ENCODE measurements around the gene SPTBN4. TPM values are rescaled to one million over a fixed set of nuclear protein-coding genes. Genes with fewer than 3 reads are reported as not detected.
"Not testable (repeated sequence)": the region's sequence is repeated elsewhere in the genome, so short reads cannot be mapped to it uniquely, and the experiment has no call there.

The SPTBN4 gene
- total RNA-seq, 1 experiment from 2014 or later: 0.82 TPM

DNA sequence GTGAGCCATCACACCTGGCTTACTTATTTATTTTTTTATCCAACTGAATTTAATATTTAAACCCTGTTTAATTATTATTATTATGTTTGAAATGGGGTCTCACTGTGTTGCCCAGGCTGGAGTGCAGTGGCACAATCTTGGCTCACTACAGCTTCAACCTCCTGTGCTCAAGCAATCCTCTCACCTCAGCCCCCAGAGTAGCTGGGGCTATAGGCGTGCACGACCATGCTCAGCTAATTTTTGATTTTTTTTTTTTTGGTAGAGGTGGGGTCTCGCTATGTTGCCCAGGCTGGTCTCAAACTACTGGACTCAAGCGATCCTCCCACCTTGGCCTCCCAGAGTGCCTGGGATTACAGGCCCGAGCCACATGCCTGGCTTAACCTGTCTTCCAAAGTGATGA is 32.5 kb downstream of the SPTBN4 start:
- no peak overlapping the region for H3K27ac Mint-ChIP-seq (ENCODE audit: unreplicated experiment)
- no peaks in the 10 kb centered on the region for H3K36me3 Mint-ChIP-seq (ENCODE audit: insufficient read depth, unreplicated experiment)
- TF ChIP-seq, protein P1, sequence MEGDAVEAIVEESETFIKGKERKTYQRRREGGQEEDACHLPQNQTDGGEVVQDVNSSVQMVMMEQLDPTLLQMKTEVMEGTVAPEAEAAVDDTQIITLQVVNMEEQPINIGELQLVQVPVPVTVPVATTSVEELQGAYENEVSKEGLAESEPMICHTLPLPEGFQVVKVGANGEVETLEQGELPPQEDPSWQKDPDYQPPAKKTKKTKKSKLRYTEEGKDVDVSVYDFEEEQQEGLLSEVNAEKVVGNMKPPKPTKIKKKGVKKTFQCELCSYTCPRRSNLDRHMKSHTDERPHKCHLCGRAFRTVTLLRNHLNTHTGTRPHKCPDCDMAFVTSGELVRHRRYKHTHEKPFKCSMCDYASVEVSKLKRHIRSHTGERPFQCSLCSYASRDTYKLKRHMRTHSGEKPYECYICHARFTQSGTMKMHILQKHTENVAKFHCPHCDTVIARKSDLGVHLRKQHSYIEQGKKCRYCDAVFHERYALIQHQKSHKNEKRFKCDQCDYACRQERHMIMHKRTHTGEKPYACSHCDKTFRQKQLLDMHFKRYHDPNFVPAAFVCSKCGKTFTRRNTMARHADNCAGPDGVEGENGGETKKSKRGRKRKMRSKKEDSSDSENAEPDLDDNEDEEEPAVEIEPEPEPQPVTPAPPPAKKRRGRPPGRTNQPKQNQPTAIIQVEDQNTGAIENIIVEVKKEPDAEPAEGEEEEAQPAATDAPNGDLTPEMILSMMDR (IDR thresholded peaks at IDR 0.05; ENCODE audit: insufficient read depth in 1 of 2, low read depth in 1 of 2, low read length in 1 of 2, severe bottlenecking in 1 of 2, unreplicated experiment in 1 of 2): no peak
- Histone ChIP-seq H3K36me3 (ENCODE audit: control insufficient read depth, insufficient read depth, low read length) (no peaks in the 10 kb centered on the region), H3K4me1 (no peaks in the 10 kb centered on the region), H3K27me3 (replicated peaks; ENCODE audit: control insufficient read depth, insufficient read depth, low read length) (no peaks in the 10 kb centered on the region), H3K9me3 (no peaks in the 10 kb centered on the region; the same call in 1 of the 2 replicates), H3K4me3 (ENCODE audit: low read depth, low read length) (no peak overlapping the region)
- intact Hi-C loops (cut with micrococcal nuclease; ENCODE audit: unreplicated experiment): no loop called here
- CTCF ChIA-PET: no interaction called here
- no peak for DNase-seq
- no TSS peak for BruUV-seq (replicated peaks)
- no peaks in the 10 kb centered on the region for H3K4me1 Mint-ChIP-seq (ENCODE audit: low read depth, unreplicated experiment)
- H3K9me3 Mint-ChIP-seq (ENCODE audit: unreplicated experiment): no peaks in the 10 kb centered on the region
- POLR2A ChIA-PET: no interaction called here
- H3K27me3 Mint-ChIP-seq (ENCODE audit: insufficient read depth, unreplicated experiment): peaks cover 11% of the 10 kb centered on the region
- no peak overlapping the region for H3K4me3 Mint-ChIP-seq (ENCODE audit: unreplicated experiment)

DNA sequence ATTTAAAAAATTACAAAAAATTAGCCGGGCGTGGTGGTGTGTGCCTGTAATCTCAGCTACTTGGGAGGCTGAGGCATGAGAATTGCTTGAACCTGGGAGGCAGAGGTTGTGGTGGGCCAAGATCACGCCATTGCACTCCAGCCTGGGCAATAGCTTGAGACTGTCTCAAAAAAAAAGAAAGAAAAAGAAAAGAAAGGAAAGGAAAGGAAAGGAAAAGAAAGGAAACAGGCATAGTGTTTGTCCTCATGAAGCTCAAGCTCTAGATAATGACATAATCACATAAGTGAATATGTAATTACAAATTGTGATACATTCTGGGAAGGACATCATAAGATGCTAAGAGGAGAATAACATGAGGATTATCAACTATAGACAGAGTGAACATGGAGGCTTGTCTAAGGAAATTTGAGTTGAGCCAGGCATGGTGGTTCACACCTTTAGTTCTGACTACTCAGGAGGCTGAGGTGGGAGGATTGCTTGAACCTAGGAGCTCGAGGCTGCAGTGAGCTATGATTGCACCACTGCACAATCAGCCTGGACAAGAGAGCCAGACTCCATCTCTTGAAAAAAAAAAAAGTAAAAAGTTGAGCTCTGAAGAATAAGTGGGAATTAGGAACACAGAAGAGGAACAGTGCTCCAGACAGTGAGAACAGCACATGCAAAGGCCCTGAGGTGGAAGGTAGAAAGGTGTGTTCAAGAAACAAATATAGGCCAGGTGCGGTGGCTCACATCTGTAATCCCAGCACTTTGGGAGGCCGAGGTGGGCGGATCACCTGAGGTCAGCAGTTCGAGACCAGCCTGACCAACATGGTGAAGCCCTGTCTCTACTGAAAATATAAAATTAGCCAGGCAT is 34.1 kb downstream of the SPTBN4 start:
- H3K36me3 ChIP-seq (ENCODE audit: control insufficient read depth, insufficient read depth, low read length); H3K9me3 Mint-ChIP-seq (ENCODE audit: unreplicated experiment); H3K9me3 ChIP-seq; intact Hi-C loops (cut with micrococcal nuclease; ENCODE audit: unreplicated experiment); DNase-seq; H3K36me3 Mint-ChIP-seq (ENCODE audit: insufficient read depth, unreplicated experiment); POLR2A ChIA-PET; H3K4me1 ChIP-seq; H3K4me3 Mint-ChIP-seq (ENCODE audit: unreplicated experiment); H3K4me1 Mint-ChIP-seq (ENCODE audit: low read depth, unreplicated experiment); H3K27me3 ChIP-seq (replicated peaks; ENCODE audit: control insufficient read depth, insufficient read depth, low read length); H3K27ac Mint-ChIP-seq (ENCODE audit: unreplicated experiment); H3K4me3 ChIP-seq (ENCODE audit: low read depth, low read length); BruUV-seq (replicated peaks): not testable (repeated sequence)
- CTCF ChIA-PET: interaction anchor here (0.6 to 1.1 kb wide), 2 partner anchors 80 to 196 kb away, joined by 3 read pairs; no protein-coding TSS in a partner anchor
- H3K27me3 Mint-ChIP-seq (ENCODE audit: insufficient read depth, unreplicated experiment): peaks cover 12% of the 10 kb centered on the region

DNA sequence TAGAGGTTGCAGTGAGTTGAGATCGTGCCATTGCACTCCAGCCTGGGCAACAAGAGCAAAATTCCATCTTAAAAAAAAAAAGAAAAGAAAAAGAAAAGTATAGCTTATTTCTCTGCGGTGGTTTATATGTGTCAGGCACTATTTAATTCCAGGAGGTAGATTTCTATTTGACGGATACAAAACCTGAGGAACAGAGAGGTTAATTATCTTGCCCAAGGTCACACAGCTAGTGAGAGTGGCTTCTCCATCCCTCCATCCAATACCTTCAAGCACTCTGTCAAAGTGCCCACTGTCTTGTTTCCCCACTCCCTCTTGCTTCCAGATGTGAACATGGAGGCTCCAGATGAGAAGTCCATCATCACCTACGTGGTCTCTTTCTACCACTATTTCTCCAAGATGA is 34.8 kb downstream of the SPTBN4 start:
- no peaks in the 10 kb centered on the region; the same call in 1 of the 2 replicates for H3K9me3 ChIP-seq
- H3K4me1 ChIP-seq: no peaks in the 10 kb centered on the region
- Mint-ChIP-seq H3K36me3 (ENCODE audit: insufficient read depth, unreplicated experiment) (no peaks in the 10 kb centered on the region), H3K4me1 (ENCODE audit: low read depth, unreplicated experiment) (no peaks in the 10 kb centered on the region), H3K9me3 (ENCODE audit: unreplicated experiment) (no peaks in the 10 kb centered on the region), H3K4me3 (ENCODE audit: unreplicated experiment) (no peak overlapping the region), H3K27me3 (ENCODE audit: insufficient read depth, unreplicated experiment) (peaks cover 12% of the 10 kb centered on the region), H3K27ac (ENCODE audit: unreplicated experiment) (no peak overlapping the region)
- no peak overlapping the region for H3K4me3 ChIP-seq (ENCODE audit: low read depth, low read length)
- no TSS peak for BruUV-seq (replicated peaks)
- intact Hi-C loops (cut with micrococcal nuclease; ENCODE audit: unreplicated experiment): no loop called here
- DNase-seq: no peak
- no peaks in the 10 kb centered on the region for H3K27me3 ChIP-seq (replicated peaks; ENCODE audit: control insufficient read depth, insufficient read depth, low read length)
- CTCF ChIA-PET: interaction anchor here (0.6 to 1.4 kb wide), 4 partner anchors 17 to 224 kb away, joined by 3 to 4 read pairs (median 3); no protein-coding TSS in a partner anchor
- TF ChIP-seq, protein P1 (IDR thresholded peaks at IDR 0.05; ENCODE audit: insufficient read depth in 1 of 2, low read depth in 1 of 2, low read length in 1 of 2, severe bottlenecking in 1 of 2, unreplicated experiment in 1 of 2): no peak
- H3K36me3 ChIP-seq (ENCODE audit: control insufficient read depth, insufficient read depth, low read length): no peaks in the 10 kb centered on the region
- POLR2A ChIA-PET: no interaction called here
